HepG2 (cell line): ENCODE measurements around the gene C2orf92. TPM values are rescaled to one million over a fixed set of nuclear protein-coding genes. Genes with fewer than 3 reads are reported as not detected.

Experiments used
- CAMTA2 ChIP-seq: sonication (generic); formaldehyde crosslinking; IDR thresholded peaks from 2 replicates; pipeline ENCODE4 v1.4.0; 2020; ENCODE audit warnings: mild to moderate bottlenecking, missing genetic modification reagents, borderline replicate concordance
- CCDC6 ChIP-seq: sonication (generic); formaldehyde crosslinking; IDR thresholded peaks from 2 replicates; pipeline ENCODE4 v1.8.1; 2022; ENCODE audit warnings: mild to moderate bottlenecking, missing genetic modification reagents, moderate library complexity
- DNMT3B ChIP-seq: conservative IDR thresholded peaks from 2 replicates; pipeline ENCODE4 v1.6.1; 2016; ENCODE audit warnings: missing biosample characterization, control low read depth
- HNF4A ChIP-seq: sonication (generic); formaldehyde crosslinking; IDR thresholded peaks from 2 replicates; pipeline ENCODE4 v1.4.0; 2020; ENCODE audit warnings: missing genetic modification reagents
- MEIS2 ChIP-seq: sonication (generic); formaldehyde crosslinking; IDR thresholded peaks from 2 replicates; pipeline ENCODE4 v1.9.0; 2021; ENCODE audit warnings: mild to moderate bottlenecking, missing genetic modification reagents
- MTA3 ChIP-seq: sonication (generic); formaldehyde crosslinking; IDR thresholded peaks from 2 replicates; pipeline ENCODE4 v1.4.0; 2020; ENCODE audit warnings: missing genetic modification reagents
- PHF20 ChIP-seq: sonication (generic); formaldehyde crosslinking; IDR thresholded peaks from 2 replicates; pipeline ENCODE4 v1.5.0; 2020; ENCODE audit warnings: mild to moderate bottlenecking, missing genetic modification reagents
- SP4 ChIP-seq: sonication (generic); formaldehyde crosslinking; IDR thresholded peaks from 2 replicates; pipeline ENCODE4 v1.8.1; 2023; ENCODE audit warnings: mild to moderate bottlenecking, missing genetic modification reagents
- TOPORS ChIP-seq: sonication (generic); formaldehyde crosslinking; IDR thresholded peaks from 2 replicates; pipeline ENCODE4 v1.8.0; 2023; ENCODE audit warnings: mild to moderate bottlenecking, missing genetic modification reagents
- WIZ ChIP-seq: sonication (generic); formaldehyde crosslinking; IDR thresholded peaks from 2 replicates; pipeline ENCODE4 v1.5.1; 2020; ENCODE audit warnings: mild to moderate bottlenecking, missing genetic modification reagents
- YEATS4 ChIP-seq: sonication (generic); formaldehyde crosslinking; IDR thresholded peaks from 2 replicates; pipeline ENCODE4 v1.4.0; 2020; ENCODE audit warnings: missing genetic modification reagents, borderline replicate concordance
- ZNF180 ChIP-seq: sonication (generic); formaldehyde crosslinking; IDR thresholded peaks from 2 replicates; pipeline ENCODE4 v1.4.0; 2020; ENCODE audit warnings: low read depth, missing genetic modification reagents, borderline replicate concordance
- ZNF274 ChIP-seq: sonication (generic); formaldehyde crosslinking; IDR thresholded peaks from 2 replicates; pipeline ENCODE4 v1.5.1; 2020; ENCODE audit warnings: mild to moderate bottlenecking, missing genetic modification reagents
- ZNF292 ChIP-seq: sonication (generic); formaldehyde crosslinking; IDR thresholded peaks from 2 replicates; pipeline ENCODE4 v1.8.1; 2022; ENCODE audit warnings: mild to moderate bottlenecking, low read depth, missing genetic modification reagents, borderline replicate concordance
- ZNF724P ChIP-seq: sonication (generic); formaldehyde crosslinking; IDR thresholded peaks from 2 replicates; pipeline ENCODE4 v1.8.0; 2022; ENCODE audit warnings: missing genetic modification reagents, borderline replicate concordance
- polyA plus RNA-seq, 8 experiments: library from polyadenylated mRNA; depleted of rRNA in 3 of 8; stranded (reverse) in 7 of 8; unstranded in 1 of 8; fragments of >200 nt; fragmentation: Illumina TruSeq in 4 of 8; extraction: Trizol in 4 of 8; gene quantifications; 2 replicates each; pipeline versions ENCODE4 v1.2.1 to v1.2.3, GENCODE V29; 2011 to 2016; ENCODE audit warnings: low read depth in 4 of 8, missing spikeins in 1 of 8, mixed read lengths in 1 of 8; ENCODE audit not compliant: insufficient read depth in 1 of 8
- total RNA-seq, 5 experiments: library from RNA; depleted of rRNA; stranded (reverse); fragments of >200 nt; fragmentation: Illumina TruSeq; extraction: Trizol; gene quantifications; 2 replicates each; pipeline ENCODE4 v1.2.3, GENCODE V29; 2016; ENCODE audit warnings: low read depth in 1 of 5
- TF ChIP-seq, protein P1 (sequence below): sonication (generic); formaldehyde crosslinking; IDR thresholded peaks from 2 replicates; pipeline ENCODE4 v1.4.0; 2020; ENCODE audit warnings: low read depth, mild to moderate bottlenecking, missing genetic modification reagents
- TF ChIP-seq, protein P2 (sequence below): IDR thresholded peaks from 2 replicates; pipeline ENCODE4 v1.6.1; 2016; ENCODE audit warnings: mild to moderate bottlenecking
- TF ChIP-seq, protein P3 (sequence below): sonication (generic); formaldehyde crosslinking; IDR thresholded peaks from 2 replicates; pipeline ENCODE4 v1.5.0; 2020; ENCODE audit warnings: missing genetic modification reagents, mild to moderate bottlenecking, borderline replicate concordance
- TF ChIP-seq, protein P4 (sequence below): sonication (generic); formaldehyde crosslinking; IDR thresholded peaks from 2 replicates; pipeline ENCODE4 v1.4.0; 2020; ENCODE audit warnings: low read depth, mild to moderate bottlenecking, missing genetic modification reagents
- TF ChIP-seq, protein P5 (sequence below): sonication (generic); formaldehyde crosslinking; IDR thresholded peaks from 2 replicates; pipeline ENCODE4 v1.5.1; 2020; ENCODE audit warnings: mild to moderate bottlenecking, moderate library complexity, missing genetic modification reagents

Gene C2orf92
- total and polyA plus RNA-seq, 2 of the 13 experiments (the other 11 are each of a cell fraction or from before 2014, with no cell fraction given), result 4.9 to 5.0 TPM

DNA sequence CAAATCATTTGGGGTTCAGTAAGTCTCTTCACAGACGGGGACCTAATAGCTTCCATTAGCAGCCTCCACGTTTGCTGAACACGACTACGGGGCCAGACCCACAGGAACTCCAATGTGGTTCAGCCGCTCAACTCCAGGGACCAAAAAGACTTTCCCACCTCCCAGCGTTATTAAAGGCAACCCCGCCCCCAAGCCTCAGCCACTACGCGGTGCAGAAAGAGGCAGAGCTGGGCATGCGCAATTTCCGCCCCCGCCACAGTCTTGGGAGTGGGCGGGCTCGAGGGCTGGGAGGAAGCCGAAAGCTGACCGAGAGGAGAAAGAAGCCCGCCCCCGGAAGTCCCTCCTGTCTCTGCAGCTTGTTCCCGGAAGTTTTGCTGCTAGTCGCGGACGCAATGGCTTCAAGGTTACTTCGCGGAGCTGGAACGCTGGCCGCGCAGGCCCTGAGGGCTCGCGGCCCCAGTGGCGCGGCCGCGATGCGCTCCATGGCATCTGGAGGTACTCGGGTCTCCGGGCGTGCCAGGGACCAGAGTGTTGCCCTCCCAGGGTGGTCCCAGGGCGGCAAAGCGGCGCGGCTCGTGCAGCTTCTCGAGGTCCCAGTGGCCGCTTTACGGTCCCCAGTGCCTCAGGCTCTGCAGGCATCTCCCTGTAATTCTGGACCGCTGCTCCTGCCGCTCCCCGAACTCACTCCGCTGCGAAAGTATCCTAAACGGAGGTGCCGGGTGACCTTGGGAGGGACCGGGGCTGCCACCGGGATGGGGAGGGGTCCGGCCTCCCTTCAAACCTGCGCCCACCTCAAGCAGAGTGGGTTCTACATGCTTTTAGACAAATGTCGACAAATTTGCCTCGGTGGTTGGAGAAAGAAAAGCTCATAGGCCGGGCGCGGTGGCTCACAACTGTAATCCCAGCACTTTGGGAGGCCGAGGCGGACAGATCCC is 23.6 kb upstream of the C2orf92 start, which contains the start of gene COX5B (continued):
- TF ChIP-seq, protein P1, sequence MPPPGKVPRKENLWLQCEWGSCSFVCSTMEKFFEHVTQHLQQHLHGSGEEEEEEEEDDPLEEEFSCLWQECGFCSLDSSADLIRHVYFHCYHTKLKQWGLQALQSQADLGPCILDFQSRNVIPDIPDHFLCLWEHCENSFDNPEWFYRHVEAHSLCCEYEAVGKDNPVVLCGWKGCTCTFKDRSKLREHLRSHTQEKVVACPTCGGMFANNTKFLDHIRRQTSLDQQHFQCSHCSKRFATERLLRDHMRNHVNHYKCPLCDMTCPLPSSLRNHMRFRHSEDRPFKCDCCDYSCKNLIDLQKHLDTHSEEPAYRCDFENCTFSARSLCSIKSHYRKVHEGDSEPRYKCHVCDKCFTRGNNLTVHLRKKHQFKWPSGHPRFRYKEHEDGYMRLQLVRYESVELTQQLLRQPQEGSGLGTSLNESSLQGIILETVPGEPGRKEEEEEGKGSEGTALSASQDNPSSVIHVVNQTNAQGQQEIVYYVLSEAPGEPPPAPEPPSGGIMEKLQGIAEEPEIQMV (CRISPR knock-in tag), result peak; percentile 96
- TF ChIP-seq, protein P2, sequence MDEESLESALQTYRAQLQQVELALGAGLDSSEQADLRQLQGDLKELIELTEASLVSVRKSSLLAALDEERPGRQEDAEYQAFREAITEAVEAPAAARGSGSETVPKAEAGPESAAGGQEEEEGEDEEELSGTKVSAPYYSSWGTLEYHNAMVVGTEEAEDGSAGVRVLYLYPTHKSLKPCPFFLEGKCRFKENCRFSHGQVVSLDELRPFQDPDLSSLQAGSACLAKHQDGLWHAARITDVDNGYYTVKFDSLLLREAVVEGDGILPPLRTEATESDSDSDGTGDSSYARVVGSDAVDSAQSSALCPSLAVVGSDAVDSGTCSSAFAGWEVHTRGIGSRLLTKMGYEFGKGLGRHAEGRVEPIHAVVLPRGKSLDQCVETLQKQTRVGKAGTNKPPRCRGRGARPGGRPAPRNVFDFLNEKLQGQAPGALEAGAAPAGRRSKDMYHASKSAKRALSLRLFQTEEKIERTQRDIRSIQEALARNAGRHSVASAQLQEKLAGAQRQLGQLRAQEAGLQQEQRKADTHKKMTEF (CRISPR knock-in tag), result peak; percentile 79
- TF ChIP-seq, protein P3, sequence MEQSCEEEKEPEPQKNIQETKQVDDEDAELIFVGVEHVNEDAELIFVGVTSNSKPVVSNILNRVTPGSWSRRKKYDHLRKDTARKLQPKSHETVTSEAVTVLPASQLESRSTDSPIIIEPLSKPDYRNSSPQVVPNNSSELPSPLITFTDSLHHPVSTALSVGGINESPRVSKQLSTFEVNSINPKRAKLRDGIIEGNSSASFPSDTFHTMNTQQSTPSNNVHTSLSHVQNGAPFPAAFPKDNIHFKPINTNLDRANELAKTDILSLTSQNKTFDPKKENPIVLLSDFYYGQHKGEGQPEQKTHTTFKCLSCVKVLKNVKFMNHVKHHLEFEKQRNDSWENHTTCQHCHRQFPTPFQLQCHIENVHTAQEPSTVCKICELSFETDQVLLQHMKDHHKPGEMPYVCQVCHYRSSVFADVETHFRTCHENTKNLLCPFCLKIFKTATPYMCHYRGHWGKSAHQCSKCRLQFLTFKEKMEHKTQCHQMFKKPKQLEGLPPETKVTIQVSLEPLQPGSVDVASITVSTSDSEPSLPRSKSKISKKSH (CRISPR knock-in tag), result peak; percentile 80; the same call in 1 of the 2 replicates
- TF ChIP-seq ZNF724P (peak; percentile 80; the same call in 1 of the 2 replicates), ZNF292 (CRISPR knock-in tag) (no peak), MEIS2 (CRISPR knock-in tag) (peak; percentile 83), CCDC6 (CRISPR knock-in tag) (no peak), PHF20 (peak; percentile 89), MTA3 (CRISPR knock-in tag) (no peak), ZNF180 (CRISPR knock-in tag) (peak; percentile 35; the same call in 1 of the 2 replicates), ZNF274 (CRISPR knock-in tag) (peak; percentile 81), DNMT3B (CRISPR knock-in tag) (no peak; the same call in 1 of the 2 replicates), WIZ (peak; percentile 29; the same call in 1 of the 2 replicates), SP4 (CRISPR knock-in tag) (peak; percentile 82), HNF4A (CRISPR knock-in tag) (peak; percentile 39; the same call in 1 of the 2 replicates), TOPORS (CRISPR knock-in tag) (no peak; the same call in 1 of the 2 replicates), YEATS4 (peak; percentile 95), CAMTA2 (no peak)
- TF ChIP-seq, protein P4, sequence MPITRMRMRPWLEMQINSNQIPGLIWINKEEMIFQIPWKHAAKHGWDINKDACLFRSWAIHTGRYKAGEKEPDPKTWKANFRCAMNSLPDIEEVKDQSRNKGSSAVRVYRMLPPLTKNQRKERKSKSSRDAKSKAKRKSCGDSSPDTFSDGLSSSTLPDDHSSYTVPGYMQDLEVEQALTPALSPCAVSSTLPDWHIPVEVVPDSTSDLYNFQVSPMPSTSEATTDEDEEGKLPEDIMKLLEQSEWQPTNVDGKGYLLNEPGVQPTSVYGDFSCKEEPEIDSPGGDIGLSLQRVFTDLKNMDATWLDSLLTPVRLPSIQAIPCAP (CRISPR knock-in tag), result no peak
- TF ChIP-seq, protein P5, sequence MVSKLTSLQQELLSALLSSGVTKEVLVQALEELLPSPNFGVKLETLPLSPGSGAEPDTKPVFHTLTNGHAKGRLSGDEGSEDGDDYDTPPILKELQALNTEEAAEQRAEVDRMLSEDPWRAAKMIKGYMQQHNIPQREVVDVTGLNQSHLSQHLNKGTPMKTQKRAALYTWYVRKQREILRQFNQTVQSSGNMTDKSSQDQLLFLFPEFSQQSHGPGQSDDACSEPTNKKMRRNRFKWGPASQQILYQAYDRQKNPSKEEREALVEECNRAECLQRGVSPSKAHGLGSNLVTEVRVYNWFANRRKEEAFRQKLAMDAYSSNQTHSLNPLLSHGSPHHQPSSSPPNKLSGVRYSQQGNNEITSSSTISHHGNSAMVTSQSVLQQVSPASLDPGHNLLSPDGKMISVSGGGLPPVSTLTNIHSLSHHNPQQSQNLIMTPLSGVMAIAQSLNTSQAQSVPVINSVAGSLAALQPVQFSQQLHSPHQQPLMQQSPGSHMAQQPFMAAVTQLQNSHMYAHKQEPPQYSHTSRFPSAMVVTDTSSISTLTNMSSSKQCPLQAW, result peak; percentile 86
